IPS-18c (cell line): ENCODE measurements around the gene MTPN.

ENCODE experiments used
- H3K4me3 ChIP-seq: 2 replicates; pipeline ENCODE4 v1.7.0; 2013; ENCODE audit warnings: low read depth, mild to moderate bottlenecking, low read length, moderate library complexity; ENCODE audit not compliant: insufficient read depth
- H3K9me3 ChIP-seq: one replicate; pipeline ENCODE4 v1.6.1; 2013; ENCODE audit warnings: mild to moderate bottlenecking, low read length, moderate library complexity; ENCODE audit not compliant: control insufficient read depth, insufficient read depth

MTPN gene

DNA sequence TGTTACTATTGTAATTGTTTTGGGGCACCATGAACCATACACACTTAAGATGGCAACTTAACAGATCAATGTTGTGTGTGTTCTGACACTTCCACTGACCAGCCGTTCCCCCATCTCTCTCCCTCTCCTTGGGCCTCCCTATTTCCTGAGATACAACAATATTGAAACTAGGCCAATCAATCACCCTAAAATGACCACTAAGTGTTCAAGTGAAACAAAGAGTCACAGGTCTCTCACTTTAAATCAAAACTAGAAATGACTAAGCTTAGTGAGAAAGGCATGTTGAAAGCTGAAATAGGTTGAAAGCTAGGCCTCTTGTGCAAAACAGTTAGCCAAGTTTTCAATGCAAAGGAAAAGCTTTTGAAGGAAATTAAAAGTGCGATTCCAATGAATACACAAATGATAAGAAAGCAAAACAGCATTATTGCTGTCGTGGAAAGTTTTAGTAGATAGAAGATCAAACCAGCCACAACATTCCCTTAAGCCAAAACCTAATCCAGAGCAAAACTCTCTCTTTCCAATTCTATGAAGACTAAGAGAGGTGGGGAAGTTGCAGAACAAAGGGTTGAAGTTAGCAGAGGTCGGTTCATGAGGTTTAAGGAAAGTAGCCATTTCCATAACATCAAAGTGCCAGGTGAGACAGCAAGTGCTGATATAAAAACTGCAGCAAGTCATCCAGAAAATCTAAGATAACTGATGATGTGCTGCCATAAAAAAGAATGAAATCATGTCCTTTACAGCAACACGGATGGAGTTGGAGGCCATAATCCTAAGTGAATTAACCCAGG lies 90.6 kb downstream of the MTPN start:
- H3K4me3 ChIP-seq = no peak overlapping the region
- H3K9me3 ChIP-seq = no peaks in the 10 kb centered on the region

DNA sequence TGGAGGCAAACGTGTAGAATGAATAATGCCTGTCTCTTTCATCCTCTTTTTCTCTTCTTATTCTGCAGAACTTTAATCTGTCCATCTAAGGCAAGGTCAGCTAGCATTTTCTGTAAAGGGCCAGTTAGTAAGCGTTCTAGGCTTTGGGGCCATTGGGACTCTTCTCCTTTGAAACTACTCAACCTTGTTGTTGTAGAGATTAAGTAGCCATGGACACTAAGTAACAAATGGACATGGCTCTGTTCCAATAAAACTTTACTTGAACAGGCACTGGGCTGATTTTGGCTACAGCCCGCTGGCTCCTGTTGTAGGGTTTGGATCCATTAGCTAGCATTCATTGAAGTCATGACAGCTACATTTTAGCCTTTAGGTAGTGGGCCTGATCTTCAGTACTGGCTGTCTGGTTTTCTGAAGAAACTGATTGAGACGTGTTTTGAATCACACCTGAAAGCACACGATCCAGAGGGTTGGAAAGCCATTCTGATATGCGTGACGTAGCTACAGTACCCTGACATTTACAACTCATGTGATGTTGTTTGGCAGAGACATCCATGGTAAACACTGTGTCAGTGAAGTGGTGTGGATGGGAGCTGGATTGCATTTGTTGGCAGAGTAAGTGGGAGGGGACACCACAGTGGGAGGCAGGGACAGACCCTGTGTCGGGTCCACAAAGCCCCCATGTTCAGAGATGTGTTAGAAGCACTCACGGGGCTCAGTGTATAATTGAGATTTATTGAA lies 92.5 kb downstream of the MTPN start:
- Histone ChIP-seq H3K4me3 (no peak overlapping the region), H3K9me3 (no peaks in the 10 kb centered on the region)

DNA sequence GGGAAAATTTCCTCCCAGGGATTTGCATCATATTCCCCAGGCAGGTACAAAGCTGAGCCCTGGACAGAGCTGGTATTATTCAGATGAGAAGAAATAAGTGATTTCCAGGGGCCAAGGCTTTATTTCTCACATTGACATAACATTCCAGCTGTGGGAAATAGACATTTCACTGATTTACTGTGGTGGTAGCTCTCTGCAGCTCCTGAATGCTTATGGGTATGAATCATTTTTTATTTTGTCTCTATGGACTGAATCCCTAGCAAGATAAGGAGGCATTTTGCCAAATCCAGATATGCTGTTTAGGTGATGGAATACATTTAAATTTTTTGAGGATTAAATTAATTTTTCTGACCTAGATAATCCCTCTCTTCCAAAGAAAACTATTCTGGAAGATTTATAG lies 97.9 kb downstream of the MTPN start:
- Histone ChIP-seq H3K9me3 (no peaks in the 10 kb centered on the region), H3K4me3 (no peak overlapping the region)

- no peak overlapping the region for H3K4me3 ChIP-seq
- no peaks in the 10 kb centered on the region for H3K9me3 ChIP-seq
These were observed 98.9 kb downstream of the MTPN start for GRCh38 chr7:135878284-135878683.

- Histone ChIP-seq H3K9me3 (no peaks in the 10 kb centered on the region), H3K4me3 (no peak overlapping the region)
These were observed 99.4 kb downstream of the MTPN start for GRCh38 chr7:135877805-135878204.
